H1 (cell line): ENCODE measurements around the gene CD300LF. TPM values are rescaled to one million over a fixed set of nuclear protein-coding genes. Genes with fewer than 3 reads are reported as not detected.

Source experiments
- CTCF ChIA-PET: fragments of 300-600 bp; sonication (Branson Sonifier 250); formaldehyde crosslinking; loops from one replicate; lab custom pipeline; 2021; ENCODE audit not compliant: partially characterized antibody; lab: Charles Lee
- POLR2A ChIA-PET: fragments of 300-600 bp; sonication (Branson Sonifier 250); formaldehyde crosslinking; loops from one replicate; lab custom pipeline; 2021; ENCODE audit warnings: inconsistent platforms; ENCODE audit not compliant: partially characterized antibody; lab: Charles Lee
- DNase-seq, 2 experiments: peaks; one replicate each; pipeline versions ENCODE4 v3.0.0 to v3.0.0-alpha.2; 2010 to 2022; ENCODE audit warnings: low spot score in 2 of 2, low read depth in 1 of 2, mixed read lengths in 1 of 2
- FAIRE-seq: peaks from 2 replicates; lab custom pipeline; 2011; peaks lifted over from hg19 to GRCh38; lab: Jason Lieb, UNC
- H2AFZ ChIP-seq: 2 replicates; pipeline ENCODE4 v1.8.1; 2012; ENCODE audit warnings: low read length, inconsistent platforms
- H2AK5ac ChIP-seq: 2 replicates; pipeline ENCODE4 v1.6.1; 2013; ENCODE audit warnings: low read depth, low read length
- H2BK120ac ChIP-seq: replicated peaks from 2 replicates; pipeline ENCODE3; 2013; ENCODE audit warnings: low read depth, low read length, inconsistent platforms
- H2BK12ac ChIP-seq: 2 replicates; pipeline ENCODE4 v1.6.1; 2013; ENCODE audit warnings: low read depth, low read length
- H2BK15ac ChIP-seq: 2 replicates; pipeline ENCODE4 v1.6.1; 2013; ENCODE audit warnings: low read length
- H2BK20ac ChIP-seq: 2 replicates; pipeline ENCODE4 v1.6.1; 2013; ENCODE audit warnings: low read length
- H2BK5ac ChIP-seq: 2 replicates; pipeline ENCODE4 v1.6.1; 2013; ENCODE audit warnings: low read depth, low read length
- H3K14ac ChIP-seq: 2 replicates; pipeline ENCODE4 v1.6.1; 2013; ENCODE audit warnings: inconsistent platforms; ENCODE audit not compliant: insufficient read length
- H3K18ac ChIP-seq: 2 replicates; pipeline ENCODE4 v1.6.1; 2013; ENCODE audit warnings: low read length; ENCODE audit errors: extremely low read depth
- H3K23ac ChIP-seq: 2 replicates; pipeline ENCODE4 v1.6.1; 2013; ENCODE audit warnings: inconsistent platforms; ENCODE audit not compliant: insufficient read length
- H3K23me2 ChIP-seq: 2 replicates; pipeline ENCODE4 v1.6.1; 2013; ENCODE audit warnings: low read depth, low read length
- H3K27ac ChIP-seq: 2 replicates; pipeline ENCODE4 v1.6.1; 2011; ENCODE audit warnings: low read depth, low read length, inconsistent platforms
- H3K27me3 ChIP-seq, 4 experiments: replicated peaks in 1 of 4; 1 replicate in 1 of 4; 2 replicates in 3 of 4; pipeline versions ENCODE4 v1.6.1 to v1.8.1; 2011 to 2013; ENCODE audit warnings: low read length in 3 of 4, mild to moderate bottlenecking in 3 of 4, inconsistent platforms in 2 of 4, mixed read lengths in 2 of 4, moderate library complexity in 1 of 4; ENCODE audit not compliant: control insufficient read depth in 3 of 4, insufficient read depth in 3 of 4; ENCODE audit errors: extremely low read depth in 1 of 4
- H3K36me3 ChIP-seq, 4 experiments: 2 replicates each; pipeline versions ENCODE4 v1.6.1 to v1.8.1; 2011 to 2013; ENCODE audit warnings: mild to moderate bottlenecking in 4 of 4, low read length in 3 of 4, moderate library complexity in 2 of 4, control low read depth in 1 of 4, inconsistent platforms in 1 of 4; ENCODE audit not compliant: insufficient read depth in 4 of 4, control insufficient read depth in 2 of 4
- H3K4ac ChIP-seq: replicated peaks from 2 replicates; pipeline ENCODE3; 2013; ENCODE audit warnings: low read length, low read depth, mixed read lengths, inconsistent platforms; ENCODE audit not compliant: insufficient read length
- H3K4me1 ChIP-seq, 4 experiments: replicated peaks in 1 of 4; 1 replicate in 1 of 4; 2 replicates in 3 of 4; pipeline versions ENCODE4 v1.6.1 to v1.8.1; 2011 to 2013; ENCODE audit warnings: low read length in 3 of 4, inconsistent platforms in 2 of 4, mixed read lengths in 1 of 4; ENCODE audit not compliant: insufficient read depth in 4 of 4, control insufficient read depth in 3 of 4
- H3K4me2 ChIP-seq, 2 experiments: 2 replicates each; pipeline versions ENCODE4 v1.6.1 to v1.8.1; 2011 to 2013; ENCODE audit warnings: low read depth in 2 of 2, low read length in 2 of 2, control low read depth in 1 of 2, inconsistent platforms in 1 of 2, mild to moderate bottlenecking in 1 of 2; ENCODE audit not compliant: insufficient read depth in 1 of 2
- H3K4me3 ChIP-seq, 4 experiments: fragments of 200-600, 300-600 bp in 1 of 4; sonication (generic), shearing (Covaris generic), sonication (Bioruptor Twin) in 1 of 4; 2 replicates each; pipeline versions ENCODE4 v1.5.1 to v1.8.1; 2011 to 2016; ENCODE audit warnings: low read length in 4 of 4, low read depth in 3 of 4, control low read depth in 2 of 4, inconsistent platforms in 2 of 4, mild to moderate bottlenecking in 2 of 4, mixed read lengths in 1 of 4, moderate library complexity in 1 of 4; ENCODE audit not compliant: insufficient read depth in 2 of 4; ENCODE audit errors: extremely low read depth in 1 of 4
- H3K56ac ChIP-seq: replicated peaks from 2 replicates; pipeline ENCODE3; 2013; ENCODE audit warnings: low read depth, mild to moderate bottlenecking, mixed read lengths, low read length, inconsistent platforms; ENCODE audit not compliant: insufficient read length
- H3K79me1 ChIP-seq: 2 replicates; pipeline ENCODE4 v1.6.1; 2013; ENCODE audit warnings: low read depth, low read length, control low read depth
- H3K79me2 ChIP-seq, 2 experiments: 2 replicates each; pipeline versions ENCODE4 v1.6.1 to v1.8.1; 2012 to 2013; ENCODE audit warnings: low read length in 2 of 2, mild to moderate bottlenecking in 2 of 2, inconsistent platforms in 1 of 2; ENCODE audit not compliant: insufficient read depth in 2 of 2, control insufficient read depth in 1 of 2
- H3K9ac ChIP-seq, 4 experiments: replicated peaks in 1 of 4; 1 replicate in 1 of 4; 2 replicates in 3 of 4; pipeline versions ENCODE4 v1.6.1 to v1.8.1; 2011 to 2013; ENCODE audit warnings: low read depth in 3 of 4, low read length in 3 of 4, control low read depth in 2 of 4, mild to moderate bottlenecking in 2 of 4, moderate library complexity in 2 of 4, inconsistent platforms in 1 of 4; ENCODE audit errors: extremely low read depth in 1 of 4
- H3K9me3 ChIP-seq, 2 experiments: 2 replicates each; pipeline versions ENCODE4 v1.6.1 to v1.8.1; 2012 to 2013; ENCODE audit warnings: mild to moderate bottlenecking in 2 of 2, moderate library complexity in 2 of 2, control low read depth in 1 of 2, inconsistent platforms in 1 of 2, low read depth in 1 of 2, low read length in 1 of 2, mixed read lengths in 1 of 2; ENCODE audit not compliant: insufficient read depth in 2 of 2
- H4K20me1 ChIP-seq, 2 experiments: replicated peaks in 1 of 2; 2 replicates each; pipeline versions ENCODE3 to v1.8.1; 2011 to 2013; ENCODE audit warnings: inconsistent platforms in 2 of 2, low read length in 2 of 2, mild to moderate bottlenecking in 1 of 2; ENCODE audit not compliant: insufficient read depth in 2 of 2, control insufficient read depth in 1 of 2
- H4K5ac ChIP-seq: 2 replicates; pipeline ENCODE4 v1.6.1; 2013; ENCODE audit warnings: low read length, low read depth, mixed read lengths, inconsistent platforms; ENCODE audit not compliant: insufficient read length
- H4K8ac ChIP-seq: 2 replicates; pipeline ENCODE4 v1.8.0; 2013; ENCODE audit warnings: mild to moderate bottlenecking, moderate library complexity, low read length, inconsistent platforms; ENCODE audit not compliant: insufficient read depth; ENCODE audit errors: extremely low read depth
- H4K91ac ChIP-seq: replicated peaks from 2 replicates; pipeline ENCODE3; 2013; ENCODE audit warnings: low read length, mixed read lengths, inconsistent platforms; ENCODE audit not compliant: insufficient read length
- BCL11A ChIP-seq, 2 experiments: IDR thresholded peaks; one replicate each; pipeline ENCODE4 v1.6.1; 2011; ENCODE audit warnings: low read depth in 2 of 2, low read length in 2 of 2, mild to moderate bottlenecking in 2 of 2
- CBX8 ChIP-seq: fragments of 300-800, 300-1000 bp; sonication (generic); IDR thresholded peaks from 2 replicates; pipeline ENCODE4 v1.7.1; 2016; ENCODE audit warnings: low read depth, low read length, borderline replicate concordance
- EZH2 ChIP-seq: fragments of 200-600 bp; sonication (generic); IDR thresholded peaks from 2 replicates; pipeline ENCODE4 v1.7.1; 2012; ENCODE audit warnings: low read depth, mild to moderate bottlenecking, moderate library complexity, low read length, inconsistent platforms; ENCODE audit not compliant: severe bottlenecking
- JUN ChIP-seq: IDR thresholded peaks from 2 replicates; pipeline ENCODE4 v1.6.1; 2011; ENCODE audit warnings: low read depth, mild to moderate bottlenecking, improper control_type of control experiment, low read length
- KDM4A ChIP-seq: IDR thresholded peaks from one replicate; pipeline ENCODE4 v1.7.1; 2012; ENCODE audit warnings: low read depth, mild to moderate bottlenecking, moderate library complexity, low read length, inconsistent platforms; ENCODE audit not compliant: severe bottlenecking
- RBBP5 ChIP-seq: IDR thresholded peaks from 2 replicates; pipeline ENCODE4 v1.7.1; 2012; ENCODE audit warnings: low read depth, mild to moderate bottlenecking, inconsistent platforms, low read length, moderate library complexity, borderline replicate concordance
- SAP30 ChIP-seq: fragments of 300-600 bp; sonication (generic); IDR thresholded peaks from 2 replicates; pipeline ENCODE4 v1.7.1; 2012; ENCODE audit warnings: low read length, moderate library complexity, mild to moderate bottlenecking, inconsistent platforms; ENCODE audit not compliant: insufficient read depth, insufficient replicate concordance
- SIN3A ChIP-seq, 2 experiments: IDR thresholded peaks in 1 of 2; conservative IDR thresholded peaks in 1 of 2; 2 replicates each; pipeline ENCODE4 v1.6.1; 2011 to 2012; ENCODE audit warnings: low read length in 2 of 2, improper control_type of control experiment in 1 of 2, low read depth in 1 of 2, mild to moderate bottlenecking in 1 of 2
- SIRT6 ChIP-seq: IDR thresholded peaks from one replicate; pipeline ENCODE4 v1.7.1; 2012; ENCODE audit warnings: low read length, inconsistent platforms
- ZNF274 ChIP-seq: IDR thresholded peaks from 2 replicates; pipeline ENCODE4 v1.7.0; 2012; ENCODE audit warnings: low read length, borderline replicate concordance; ENCODE audit errors: extremely low read depth
- WGBS, 2 experiments: shearing (Covaris generic) in 1 of 2; methylation state at CpG; one replicate each; pipeline versions ENCODE4 v1.1.6 to v1.1.7; 2013 to 2015; ENCODE audit warnings: low lambda C conversion rate in 2 of 2, mixed read lengths in 2 of 2, inconsistent platforms in 1 of 2, low coverage in 1 of 2, missing lambda C conversion rate in 1 of 2; ENCODE audit not compliant: insufficient replicate concordance in 2 of 2, insufficient coverage in 1 of 2, insufficient read length in 1 of 2; ENCODE audit errors: extremely low coverage in 1 of 2, missing lambda C conversion rate in 1 of 2; 5-methylcytosine and 5-hydroxymethylcytosine counted together
- polyA plus RNA-seq, 7 experiments: library from polyadenylated mRNA; depleted of rRNA in 3 of 7; stranded (reverse) in 5 of 7; unstranded in 2 of 7; fragments of >200 nt in 5 of 7; fragments of 200-250 nt in 2 of 7; gene quantifications; 1 replicate in 5 of 7; 2 replicates in 1 of 7; 4 replicates in 1 of 7; pipeline versions ENCODE4 v1.2.1 to v1.2.3, GENCODE V29; 2011 to 2013; ENCODE audit warnings: missing spikeins in 2 of 7, mixed read lengths in 2 of 7
- total RNA-seq: library from RNA; stranded (reverse); fragmentation: NEBNext Ultra II Directional; extraction: Animal tissue kit (Norgen Biotek cat#: 25700); gene quantifications from 2 replicates; pipeline ENCODE4 v1.2.1, GENCODE V29; 2021
- TF ChIP-seq, protein P1 (sequence below): IDR thresholded peaks from 2 replicates; pipeline ENCODE4 v1.6.1; 2011; ENCODE audit warnings: low read length, improper control_type of control experiment

CD300LF gene
- total and polyA plus RNA-seq, 2 of the 8 experiments (the other 6 are each of a cell fraction or from before 2014, with no cell fraction given) = not detected

DNA sequence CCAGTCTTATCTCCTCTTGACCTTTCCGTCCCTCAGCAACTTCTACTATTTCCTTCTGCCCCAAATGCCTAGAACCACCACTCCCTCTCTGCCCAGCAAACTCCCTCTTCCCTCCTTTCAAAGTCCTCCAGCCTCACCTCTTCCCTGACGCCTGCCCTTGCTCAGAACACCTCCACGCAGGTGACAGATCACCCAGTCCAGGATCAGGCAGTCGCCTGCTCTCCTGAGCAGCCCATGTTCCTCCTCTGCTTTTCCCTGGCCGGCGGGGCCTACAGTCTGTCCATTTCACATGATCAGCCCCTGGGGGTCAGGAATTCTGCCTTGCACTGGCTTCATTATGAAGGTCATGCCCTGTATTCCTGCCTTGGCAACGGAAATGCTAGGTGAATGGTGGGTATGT, 422 bp downstream of the CD300LF start:
- ChIA-PET POLR2A (no interaction called here), CTCF (interaction anchor here (1.6 kb wide), 1 partner anchor 55 kb away, joined by 4 read pairs; no protein-coding TSS in a partner anchor)
- Histone ChIP-seq H3K14ac (no peak overlapping the region), H3K18ac (no peak overlapping the region), H2AK5ac (no peak overlapping the region), H3K27me3 (no peaks in the 10 kb centered on the region; a peak in 1 of 7 replicates), H4K8ac (no peak overlapping the region), H3K27ac (no peak overlapping the region), H2BK15ac (no peak overlapping the region), H3K9ac (no peak overlapping the region), H3K4me2 (no peak overlapping the region), H3K4ac (no peak overlapping the region), H3K4me1 (no peaks in the 10 kb centered on the region), H2BK120ac (no peak overlapping the region), H2AFZ (no peak overlapping the region), H2BK12ac (no peak overlapping the region), H3K23ac (no peak overlapping the region), H4K5ac (no peak overlapping the region), H2BK20ac (no peak overlapping the region), H3K79me2 (no peaks in the 10 kb centered on the region), H3K36me3 (no peaks in the 10 kb centered on the region), H3K79me1 (no peaks in the 10 kb centered on the region), H3K56ac (no peak overlapping the region), H3K9me3 (no peaks in the 10 kb centered on the region), H3K4me3 (no peak overlapping the region), H2BK5ac (no peak overlapping the region), H4K20me1 (no peaks in the 10 kb centered on the region), H3K23me2 (no peaks in the 10 kb centered on the region), H4K91ac (no peak overlapping the region)
- no peak for DNase-seq
- 80% methylated on average over 7 of the region's 7 CpGs; no CpG with 5 or more reads in 1 of the 2 experiments for WGBS, 2 experiments
- no peak for FAIRE-seq
- TF ChIP-seq EZH2 (no peak), SAP30 (no peak), RBBP5 (no peak), CBX8 (no peak), SIN3A (conservative IDR thresholded peaks at IDR 0.05 in 1 of 2, IDR thresholded peaks at IDR 0.05 in 1 of 2; ENCODE audit: low read depth in 1 of 2, low read length in 2 of 2) (no peak), SIRT6 (no peak), KDM4A (no peak), JUN (no peak), ZNF274 (no peak), BCL11A (IDR thresholded peaks at IDR 0.05; ENCODE audit: low read depth in 2 of 2, low read length in 2 of 2) (no peak)
- TF ChIP-seq, protein P1, sequence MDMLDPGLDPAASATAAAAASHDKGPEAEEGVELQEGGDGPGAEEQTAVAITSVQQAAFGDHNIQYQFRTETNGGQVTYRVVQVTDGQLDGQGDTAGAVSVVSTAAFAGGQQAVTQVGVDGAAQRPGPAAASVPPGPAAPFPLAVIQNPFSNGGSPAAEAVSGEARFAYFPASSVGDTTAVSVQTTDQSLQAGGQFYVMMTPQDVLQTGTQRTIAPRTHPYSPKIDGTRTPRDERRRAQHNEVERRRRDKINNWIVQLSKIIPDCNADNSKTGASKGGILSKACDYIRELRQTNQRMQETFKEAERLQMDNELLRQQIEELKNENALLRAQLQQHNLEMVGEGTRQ = no peak
